T-cell (primary cell): ENCODE data around the gene GGA1. TPM values are rescaled to one million over a fixed set of nuclear protein-coding genes. Genes with fewer than 3 reads are reported as not detected.

Experiments used
- ATAC-seq, 4 experiments: fragments of 200-7000 bp in 3 of 4; fragments of 150-1000 bp in 1 of 4; cut with Tn5 transposase; replicated peaks in 1 of 4; 1 replicate in 3 of 4; 2 replicates in 1 of 4; pipeline ENCODE4 v1.10.0; 2021; ENCODE audit warnings: moderate library complexity in 3 of 4, mild to moderate bottlenecking in 2 of 4, moderate number of reproducible peaks in 1 of 4
- CTCF ChIA-PET, 2 donors: fragments of 300-600 bp; sonication (Branson Sonifier 250); formaldehyde crosslinking; loops; one replicate each; lab custom pipeline; 2022; ENCODE audit warnings: antibody characterized with exemption in 2 of 2; lab: Charles Lee
- POLR2A ChIA-PET, 2 donors: fragments of 300-600 bp; sonication (Branson Sonifier 250); formaldehyde crosslinking; loops; one replicate each; lab custom pipeline; 2022; ENCODE audit warnings: antibody characterized with exemption in 2 of 2; lab: Charles Lee
- DNase-seq, 35 experiments: peaks; one replicate each; pipeline versions ENCODE4 v3.0.0 to v3.0.0-alpha.2; 2013 to 2023
- H3K27ac ChIP-seq: one replicate; pipeline ENCODE4 v1.5.1; 2013; ENCODE audit warnings: low read length
- H3K27me3 ChIP-seq, 2 experiments: replicated peaks in 1 of 2; 1 replicate in 1 of 2; 2 replicates in 1 of 2; pipeline versions ENCODE4 v1.6.1 to v1.7.0; 2013; ENCODE audit warnings: low read length in 1 of 2, mixed read lengths in 1 of 2; ENCODE audit not compliant: control insufficient read depth in 2 of 2, insufficient read depth in 2 of 2; ENCODE audit errors: extremely low read depth in 1 of 2
- H3K36me3 ChIP-seq, 2 donors: 1 replicate in 1 of 2; 2 replicates in 1 of 2; pipeline versions ENCODE4 v1.6.1 to v1.7.0; 2013; ENCODE audit warnings: low read length in 1 of 2; ENCODE audit not compliant: control insufficient read depth in 2 of 2, insufficient read depth in 1 of 2; ENCODE audit errors: extremely low read depth in 1 of 2
- H3K4me1 ChIP-seq, 2 experiments: 1 replicate in 1 of 2; 2 replicates in 1 of 2; pipeline versions ENCODE4 v1.6.1 to v1.7.0; 2013; ENCODE audit warnings: low read length in 2 of 2, mixed read lengths in 1 of 2; ENCODE audit not compliant: insufficient read depth in 2 of 2, control insufficient read depth in 1 of 2; ENCODE audit errors: extremely low read depth in 1 of 2
- H3K4me3 ChIP-seq, 2 donors: 1 replicate in 1 of 2; 2 replicates in 1 of 2; pipeline versions ENCODE4 v1.5.1 to v1.7.0; 2013; ENCODE audit warnings: mild to moderate bottlenecking in 2 of 2, low read length in 1 of 2, moderate library complexity in 1 of 2; ENCODE audit not compliant: control insufficient read depth in 1 of 2; ENCODE audit errors: extremely low read depth in 1 of 2
- H3K9me3 ChIP-seq: 2 replicates; pipeline ENCODE4 v1.7.0; 2013
- H3K27ac Mint-ChIP-seq, 2 donors: one replicate each; pipeline ENCODE4 v1.8.0; 2020 to 2021; ENCODE audit warnings: mild to moderate bottlenecking in 2 of 2, mixed read lengths in 2 of 2
- H3K27me3 Mint-ChIP-seq, 2 donors: one replicate each; pipeline ENCODE4 v1.8.0; 2021 to 2022; ENCODE audit warnings: mixed read lengths in 2 of 2
- H3K36me3 Mint-ChIP-seq: one replicate; pipeline ENCODE4 v1.8.0; 2021; ENCODE audit warnings: mixed read lengths
- H3K4me1 Mint-ChIP-seq, 3 donors: one replicate each; pipeline ENCODE4 v1.8.0; 2020 to 2022; ENCODE audit warnings: mixed read lengths in 3 of 3, mild to moderate bottlenecking in 1 of 3
- H3K4me3 Mint-ChIP-seq, 3 donors: one replicate each; pipeline ENCODE4 v1.8.0; 2020 to 2022; ENCODE audit warnings: mild to moderate bottlenecking in 3 of 3, mixed read lengths in 3 of 3, moderate library complexity in 3 of 3
- H3K9me3 Mint-ChIP-seq, 3 donors: one replicate each; pipeline ENCODE4 v1.8.0; 2020 to 2022; ENCODE audit warnings: mixed read lengths in 3 of 3
- WGBS: methylation state at CpG from one replicate; pipeline ENCODE4 v1.1.5; 2013; ENCODE audit warnings: missing lambda C conversion rate; ENCODE audit not compliant: insufficient coverage; 5-methylcytosine and 5-hydroxymethylcytosine counted together
- total RNA-seq, 35 experiments: library from RNA in 6 of 35; stranded (reverse) in 6 of 35; fragments of 120-200 nt in 1 of 35; gene quantifications; one replicate each; pipeline versions ENCODE4 v1.2.1 to v1.2.4 and lab custom pipeline; 2013 to 2026

The GGA1 gene
- total RNA-seq, 5 donors from 2014 or later (not counting 1 experiment from before 2014, with no cell fraction given): 83.8 to 105 (median 97.7) TPM

DNA sequence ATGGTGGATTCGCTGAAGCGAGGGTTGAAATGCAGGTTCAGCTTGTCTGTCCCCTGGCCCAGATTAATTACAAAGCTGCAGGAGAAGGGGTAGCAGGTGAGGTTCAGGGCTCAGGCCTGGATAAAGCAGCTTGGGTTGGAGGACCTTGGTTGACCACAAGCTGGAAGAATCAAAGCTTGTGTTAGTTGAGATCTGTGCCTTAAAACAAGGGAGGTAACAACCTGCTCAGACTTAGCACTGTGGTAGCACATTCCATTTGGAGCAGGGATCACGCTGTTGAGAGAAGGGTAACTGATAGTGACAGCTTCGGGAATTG lies 38.0 kb upstream of the GGA1 start:
- Mint-ChIP-seq H3K4me1 (peaks cover 16 to 20% (median 18%) of the 10 kb centered on the region in 3 donors), H3K27ac (no peak overlapping the region), H3K36me3 (no peaks in the 10 kb centered on the region), H3K4me3 (no peak overlapping the region), H3K9me3 (no peaks in the 10 kb centered on the region), H3K27me3 (peaks cover 0 to 9% of the 10 kb centered on the region in 2 donors)
- ChIA-PET CTCF (interaction anchor here in 1 of 2 donors (0.5 to 1.4 kb wide), 2 partner anchors 31 to 231 kb away, joined by 3 to 5 read pairs; no protein-coding TSS in a partner anchor), POLR2A (interaction anchor here (0.5 to 0.6 kb wide), 2 partner anchors 18 to 389 kb away, joined by 4 read pairs; no protein-coding TSS in a partner anchor)
- 98% methylated on average over 3 of the region's 4 CpGs for WGBS
- DNase-seq: no peak
- ATAC-seq: no peak
- Histone ChIP-seq H3K27ac (no peak overlapping the region), H3K9me3 (no peaks in the 10 kb centered on the region), H3K4me1 (peaks cover 13 to 23% of the 10 kb centered on the region in 2 experiments), H3K36me3 (no peaks in the 10 kb centered on the region), H3K4me3 (no peak overlapping the region), H3K27me3 (peaks cover 0 to 43% of the 10 kb centered on the region in 2 experiments)

GRCh38 chr22:37571258-37571991 lies 37.2 kb upstream of the GGA1 start:
- H3K36me3 ChIP-seq: no peaks in the 10 kb centered on the region
- Mint-ChIP-seq H3K27ac (no peak overlapping the region), H3K4me3 (no peak overlapping the region), H3K27me3 (peaks cover 0 to 6% of the 10 kb centered on the region in 2 donors), H3K36me3 (no peaks in the 10 kb centered on the region), H3K4me1 (peaks cover 12 to 13% (median 13%) of the 10 kb centered on the region in 3 donors), H3K9me3 (no peaks in the 10 kb centered on the region)
- no peaks in the 10 kb centered on the region for H3K9me3 ChIP-seq
- ChIA-PET CTCF (interaction anchor here in 1 of 2 donors (0.5 kb wide), 1 partner anchor 230 kb away, joined by 3 read pairs; no protein-coding TSS in a partner anchor), POLR2A (interaction anchor here in 1 of 2 donors (0.5 kb wide), 1 partner anchor 388 kb away, joined by 4 read pairs; no protein-coding TSS in a partner anchor)
- WGBS: 89% methylated on average over 15 of the region's 16 CpGs
- no peak overlapping the region for H3K4me3 ChIP-seq
- H3K27ac ChIP-seq: no peak overlapping the region
- peaks cover 8 to 15% of the 10 kb centered on the region in 2 experiments for H3K4me1 ChIP-seq
- ATAC-seq: no peak
- no peak for DNase-seq
- peaks cover 0 to 39% of the 10 kb centered on the region in 2 experiments for H3K27me3 ChIP-seq

GRCh38 chr22:37571992-37572373 lies 36.7 kb upstream of the GGA1 start:
- H3K27me3 Mint-ChIP-seq: peaks cover 0 to 6% of the 10 kb centered on the region in 2 donors
- CTCF ChIA-PET: interaction anchor here in 1 of 2 donors (0.7 kb wide), 1 partner anchor 307 kb away, joined by 5 read pairs; no protein-coding TSS in a partner anchor
- H3K4me3 Mint-ChIP-seq: no peak overlapping the region
- Histone ChIP-seq H3K9me3 (no peaks in the 10 kb centered on the region), H3K27ac (no peak overlapping the region), H3K4me3 (no peak overlapping the region), H3K4me1 (peaks cover 2 to 9% of the 10 kb centered on the region in 2 experiments), H3K27me3 (peaks cover 0 to 35% of the 10 kb centered on the region in 2 experiments), H3K36me3 (no peaks in the 10 kb centered on the region)
- ATAC-seq (no peak), DNase-seq (no peak)
- H3K4me1 Mint-ChIP-seq: peaks cover 7% of the 10 kb centered on the region in 3 donors
- POLR2A ChIA-PET: no interaction called here
- H3K27ac Mint-ChIP-seq: no peak overlapping the region
- 92% methylated on average over 6 of the region's 8 CpGs for WGBS
- H3K36me3 Mint-ChIP-seq: no peaks in the 10 kb centered on the region
- no peaks in the 10 kb centered on the region for H3K9me3 Mint-ChIP-seq

GRCh38 chr22:37575490-37576003 lies 33.1 kb upstream of the GGA1 start:
- Histone ChIP-seq H3K27ac (no peak overlapping the region), H3K27me3 (peaks cover 0 to 19% of the 10 kb centered on the region in 2 experiments), H3K36me3 (no peaks in the 10 kb centered on the region), H3K9me3 (no peaks in the 10 kb centered on the region), H3K4me1 (peaks cover 9% of the 10 kb centered on the region in 2 experiments), H3K4me3 (no peak overlapping the region)
- Mint-ChIP-seq H3K27me3 (no peaks in the 10 kb centered on the region), H3K9me3 (no peaks in the 10 kb centered on the region), H3K4me1 (peaks cover 9 to 11% (median 10%) of the 10 kb centered on the region in 3 donors), H3K4me3 (no peak overlapping the region), H3K36me3 (no peaks in the 10 kb centered on the region), H3K27ac (no peak overlapping the region)
- DNase-seq: no peak
- CTCF ChIA-PET: interaction anchor here in 1 of 2 donors (0.7 kb wide), 1 partner anchor 9 kb away, joined by 7 read pairs; no protein-coding TSS in a partner anchor
- 81% methylated on average over 7 of the region's 10 CpGs for WGBS
- ATAC-seq: no peak
- POLR2A ChIA-PET: no interaction called here

DNA sequence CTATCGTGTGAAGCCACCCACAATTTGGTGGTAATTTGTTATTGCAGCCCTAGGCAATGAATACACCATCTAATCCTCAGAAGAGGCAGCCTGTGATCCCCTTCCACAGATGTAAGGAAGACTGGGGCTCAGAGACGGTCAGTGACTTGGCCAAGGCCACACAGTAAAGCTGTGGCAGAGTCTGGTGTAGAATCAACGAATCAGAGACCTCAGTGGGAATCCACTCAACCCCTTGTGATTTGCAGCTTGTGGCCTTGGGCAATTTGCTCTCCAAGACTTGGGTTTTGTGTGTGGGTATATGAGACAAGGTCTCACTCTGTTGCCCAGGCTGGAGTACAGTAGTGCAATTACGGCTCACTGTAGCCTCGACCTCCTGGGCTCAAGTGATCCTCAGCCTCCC lies 30.6 kb upstream of the GGA1 start:
- H3K4me1 ChIP-seq: peaks cover 13 to 15% of the 10 kb centered on the region in 2 experiments
- Mint-ChIP-seq H3K27ac (no peak overlapping the region), H3K36me3 (no peaks in the 10 kb centered on the region), H3K4me3 (no peak overlapping the region), H3K4me1 (peaks cover 12 to 16% (median 13%) of the 10 kb centered on the region in 3 donors), H3K27me3 (no peaks in the 10 kb centered on the region), H3K9me3 (no peaks in the 10 kb centered on the region)
- 81% methylated on average over 4 of the region's 5 CpGs for WGBS
- H3K36me3 ChIP-seq: no peaks in the 10 kb centered on the region
- ATAC-seq (no peak), DNase-seq (no peak)
- no peaks in the 10 kb centered on the region for H3K9me3 ChIP-seq
- ChIA-PET POLR2A (no interaction called here), CTCF (interaction anchor here in 1 of 2 donors (0.6 kb wide), 1 partner anchor 1672 kb away, joined by 3 read pairs; no protein-coding TSS in a partner anchor)
- H3K4me3 ChIP-seq: no peak overlapping the region
- no peak overlapping the region for H3K27ac ChIP-seq
- H3K27me3 ChIP-seq: peaks cover 0 to 23% of the 10 kb centered on the region in 2 experiments

DNA sequence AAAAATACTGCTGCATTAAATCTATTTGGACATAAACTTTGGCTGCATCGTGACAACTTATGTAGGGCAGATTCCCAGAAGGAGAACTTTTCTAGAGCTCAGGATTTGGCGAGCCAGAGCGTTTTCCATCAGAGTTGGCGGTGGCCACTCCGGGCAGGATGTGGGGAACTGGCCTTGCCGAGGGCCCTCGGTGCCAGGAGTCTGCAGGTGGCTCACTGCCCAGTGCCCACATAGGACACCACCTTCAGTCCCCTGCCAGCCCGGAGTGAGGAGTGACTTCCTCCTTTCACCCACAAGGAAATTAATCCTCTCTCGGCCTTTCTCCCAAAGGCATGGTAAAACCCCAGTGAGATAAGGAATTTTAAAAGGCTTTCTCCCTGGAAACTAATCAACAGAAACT lies 27.1 kb upstream of the GGA1 start:
- POLR2A ChIA-PET: no interaction called here
- WGBS: 50% methylated on average over 7 of the region's 9 CpGs
- CTCF ChIA-PET: no interaction called here

More for the DNA sequence above, 27.1 kb upstream of the GGA1 start:
- H3K4me3 Mint-ChIP-seq: no peak overlapping the region
- H3K9me3 Mint-ChIP-seq: no peaks in the 10 kb centered on the region
- H3K27me3 Mint-ChIP-seq: peaks cover 0 to 8% of the 10 kb centered on the region in 2 donors
- Histone ChIP-seq H3K4me1 (peaks cover 13 to 15% of the 10 kb centered on the region in 2 experiments), H3K36me3 (no peaks in the 10 kb centered on the region), H3K27me3 (peaks cover 0 to 32% of the 10 kb centered on the region in 2 experiments), H3K9me3 (no peaks in the 10 kb centered on the region), H3K27ac (no peak overlapping the region), H3K4me3 (no peak overlapping the region)
- DNase-seq: no peak
- peak overlapping the region in 1 of 2 donors; percentile 52 for H3K27ac Mint-ChIP-seq
- no peaks in the 10 kb centered on the region for H3K36me3 Mint-ChIP-seq
- peaks cover 13 to 17% (median 16%) of the 10 kb centered on the region in 3 donors for H3K4me1 Mint-ChIP-seq
- no peak for ATAC-seq
